Kidney (tissue), 14 donors: ENCODE measurements around the gene ZNF20. TPM values are rescaled to one million over a fixed set of nuclear protein-coding genes. Genes with fewer than 3 reads are reported as not detected.

Experiments used
- DNase-seq, 5 donors: peaks; one replicate each; pipeline ENCODE4 v3.0.0-alpha.2; 2013 to 2020
- FAIRE-seq: peaks from 2 replicates; lab custom pipeline; 2012; peaks lifted over from hg19 to GRCh38; lab: Jason Lieb, UNC
- H3K27ac ChIP-seq, 2 donors: one replicate each; pipeline ENCODE4 v1.7.0; 2013; ENCODE audit warnings: low read depth in 2 of 2, low read length in 2 of 2, inconsistent platforms in 1 of 2
- H3K27me3 ChIP-seq: one replicate; pipeline ENCODE4 v1.7.1; 2013; ENCODE audit warnings: low read length, inconsistent platforms; ENCODE audit not compliant: control insufficient read depth, insufficient read depth
- H3K36me3 ChIP-seq, 3 donors: one replicate each; pipeline versions ENCODE4 v1.7.0 to v1.7.1; 2013; ENCODE audit warnings: low read length in 3 of 3, control low read depth in 1 of 3, inconsistent platforms in 1 of 3; ENCODE audit not compliant: insufficient read depth in 3 of 3, control insufficient read depth in 2 of 3
- H3K4me1 ChIP-seq, 3 donors: one replicate each; pipeline versions ENCODE4 v1.7.0 to v1.7.1; 2013; ENCODE audit warnings: low read length in 3 of 3, inconsistent platforms in 1 of 3, low read depth in 1 of 3; ENCODE audit not compliant: control insufficient read depth in 2 of 3, insufficient read depth in 2 of 3
- H3K4me3 ChIP-seq, 3 donors: one replicate each; pipeline versions ENCODE4 v1.7.0 to v1.8.1; 2013; ENCODE audit warnings: low read length in 3 of 3, control low read depth in 1 of 3, inconsistent platforms in 1 of 3
- H3K9ac ChIP-seq, 3 donors: one replicate each; pipeline versions ENCODE4 v1.7.0 to v1.7.1; 2013; ENCODE audit warnings: low read length in 3 of 3, control low read depth in 1 of 3, inconsistent platforms in 1 of 3
- H3K9me3 ChIP-seq, 3 donors: one replicate each; pipeline versions ENCODE4 v1.7.0 to v1.7.1; 2013; ENCODE audit warnings: low read length in 3 of 3, control low read depth in 1 of 3, inconsistent platforms in 1 of 3; ENCODE audit not compliant: control insufficient read depth in 2 of 3, insufficient read depth in 1 of 3
- intact Hi-C: fragments of 100-400 bp; cut with DNase I; formaldehyde crosslinking; loops from one replicate; pipeline ENCODE4 v1.11.1; 2022
- polyA plus RNA-seq: library from polyadenylated mRNA; stranded (reverse); fragments of 350-450 nt; fragmentation: Illumina TruSeq; extraction: RNeasy Lipid Tissue Mini Kit (QIAGEN cat#74804); gene quantifications from one replicate; pipeline ENCODE4 v1.2.3, GENCODE V29; 2014; ENCODE audit warnings: low read depth, low replicate concordance; ENCODE audit not compliant: insufficient read depth
- total RNA-seq: library from RNA; stranded (reverse); fragmentation: NEBNext Ultra II Directional; extraction: Animal tissue kit (Norgen Biotek cat#: 25700); gene quantifications from one replicate; pipeline ENCODE4 v1.2.1, GENCODE V29; 2021
- TF ChIP-seq, protein P1 (sequence below): IDR thresholded peaks from 3 replicates; pipeline ENCODE4 v1.5.1; 2012; ENCODE audit warnings: mild to moderate bottlenecking, moderate library complexity, borderline replicate concordance; ENCODE audit not compliant: insufficient read depth; ENCODE audit errors: extremely low read depth
- donor health status: control.
- donor health status: control.
- donor health status: control.
- donor health status: control.
- donor health status: control.
- donor health status: DM: yes; HTN: yes; CAD: no.
- donor health status: Normal renal cell carcinoma (clear cell type).

Gene ZNF20
- total and polyA plus RNA-seq, 2 donors from 2014 or later, result 3.2 to 7.3 TPM

- H3K27ac ChIP-seq, result no peak overlapping the region
- no peak for FAIRE-seq
Measured at GRCh38 chr19:12093777-12094176, 46.4 kb downstream of the ZNF20 start.

GRCh38 chr19:12092956-12093355 lies 47.2 kb downstream of the ZNF20 start:
- H3K9ac ChIP-seq, result no peak overlapping the region
- DNase-seq (peak in 2 of 5 donors; percentile 4 to 24), FAIRE-seq (no peak)
- no peaks in the 10 kb centered on the region for H3K36me3 ChIP-seq
- intact Hi-C loops, result no loop called here
- TF ChIP-seq, protein P1, sequence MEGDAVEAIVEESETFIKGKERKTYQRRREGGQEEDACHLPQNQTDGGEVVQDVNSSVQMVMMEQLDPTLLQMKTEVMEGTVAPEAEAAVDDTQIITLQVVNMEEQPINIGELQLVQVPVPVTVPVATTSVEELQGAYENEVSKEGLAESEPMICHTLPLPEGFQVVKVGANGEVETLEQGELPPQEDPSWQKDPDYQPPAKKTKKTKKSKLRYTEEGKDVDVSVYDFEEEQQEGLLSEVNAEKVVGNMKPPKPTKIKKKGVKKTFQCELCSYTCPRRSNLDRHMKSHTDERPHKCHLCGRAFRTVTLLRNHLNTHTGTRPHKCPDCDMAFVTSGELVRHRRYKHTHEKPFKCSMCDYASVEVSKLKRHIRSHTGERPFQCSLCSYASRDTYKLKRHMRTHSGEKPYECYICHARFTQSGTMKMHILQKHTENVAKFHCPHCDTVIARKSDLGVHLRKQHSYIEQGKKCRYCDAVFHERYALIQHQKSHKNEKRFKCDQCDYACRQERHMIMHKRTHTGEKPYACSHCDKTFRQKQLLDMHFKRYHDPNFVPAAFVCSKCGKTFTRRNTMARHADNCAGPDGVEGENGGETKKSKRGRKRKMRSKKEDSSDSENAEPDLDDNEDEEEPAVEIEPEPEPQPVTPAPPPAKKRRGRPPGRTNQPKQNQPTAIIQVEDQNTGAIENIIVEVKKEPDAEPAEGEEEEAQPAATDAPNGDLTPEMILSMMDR, result no peak
- H3K4me1 ChIP-seq, result peaks cover 0 to 2% (median 0%) of the 10 kb centered on the region in 3 donors
- H3K9me3 ChIP-seq, result no peaks in the 10 kb centered on the region
- no peak overlapping the region for H3K27ac ChIP-seq
- peak overlapping the region; percentile 76 to 85 (median 82) for H3K4me3 ChIP-seq
- no peaks in the 10 kb centered on the region for H3K27me3 ChIP-seq

More at GRCh38 chr19:12093777-12094176, 46.4 kb downstream of the ZNF20 start:
- Histone ChIP-seq H3K36me3 (no peaks in the 10 kb centered on the region), H3K9ac (no peak overlapping the region), H3K4me1 (peaks cover 0 to 2% (median 0%) of the 10 kb centered on the region in 3 donors), H3K9me3 (no peaks in the 10 kb centered on the region), H3K4me3 (no peak overlapping the region), H3K27me3 (no peaks in the 10 kb centered on the region)
- no peak for DNase-seq
- intact Hi-C loops, result no loop called here
- TF ChIP-seq, protein P1, result no peak

GRCh38 chr19:12092065-12092867 lies 47.9 kb downstream of the ZNF20 start:
- peak overlapping the region; percentile 76 to 85 (median 82) for H3K4me3 ChIP-seq
- H3K9ac ChIP-seq, result peak overlapping the region; percentile 43 to 67 (median 52)
- no peaks in the 10 kb centered on the region for H3K9me3 ChIP-seq
- DNase-seq (peak; percentile 93 to 97 (median 95)), FAIRE-seq (no peak)
- H3K27me3 ChIP-seq, result no peaks in the 10 kb centered on the region
- intact Hi-C loops, result no loop called here
- H3K27ac ChIP-seq, result peak overlapping the region; percentile 51 to 67
- TF ChIP-seq, protein P1, result no peak
- H3K4me1 ChIP-seq, result peaks cover 0 to 2% (median 0%) of the 10 kb centered on the region in 3 donors
- H3K36me3 ChIP-seq, result no peaks in the 10 kb centered on the region
